OCI-LY7 (cell line): ENCODE measurements around the gene ZNF670. TPM values are rescaled to one million over a fixed set of nuclear protein-coding genes. Genes with fewer than 3 reads are reported as not detected.

ENCODE experiments used
- BruUV-seq: library from RNA; stranded (reverse); fragments of 400-500 nt; replicated peaks from 2 replicates; lab custom pipeline; 2021; lab: Mats Ljungman, UMichigan
- CTCF ChIA-PET: fragments of 300-600 bp; sonication (Branson Sonifier 250); formaldehyde crosslinking; loops from one replicate; lab custom pipeline; 2022; ENCODE audit warnings: antibody characterized with exemption; ENCODE audit not compliant: unreplicated experiment; lab: Charles Lee
- POLR2A ChIA-PET: fragments of 300-600 bp; sonication (Branson Sonifier 250); formaldehyde crosslinking; loops from one replicate; lab custom pipeline; 2022; ENCODE audit warnings: antibody characterized with exemption; lab: Charles Lee
- DNase-seq: peaks from one replicate; pipeline ENCODE4 v3.0.0-alpha.2; 2015; ENCODE audit warnings: low spot score
- H2AFZ ChIP-seq: fragments of 200-600 bp; sonication (generic), shearing (Covaris generic); 2 replicates; pipeline ENCODE4 v1.6.1; 2014; ENCODE audit warnings: mild to moderate bottlenecking, antibody characterized with exemption, low read length, moderate library complexity
- H3K27ac ChIP-seq: fragments of 200-600 bp; sonication (generic); 2 replicates; pipeline ENCODE4 v1.5.1; 2014; ENCODE audit warnings: mixed run types, low read depth, mild to moderate bottlenecking, moderate library complexity, low read length, inconsistent platforms; ENCODE audit not compliant: poor library complexity, severe bottlenecking
- H3K36me3 ChIP-seq: fragments of 200-600 bp; sonication (generic); 2 replicates; pipeline ENCODE4 v1.6.1; 2014; ENCODE audit warnings: mild to moderate bottlenecking, antibody characterized with exemption, low read length, moderate library complexity, mixed read lengths; ENCODE audit not compliant: insufficient read depth
- H3K4me1 ChIP-seq: fragments of 200-600 bp; sonication (generic); 2 replicates; pipeline ENCODE4 v1.5.1; 2014; ENCODE audit warnings: mild to moderate bottlenecking, low read length; ENCODE audit not compliant: insufficient read depth, poor library complexity, severe bottlenecking
- H3K4me2 ChIP-seq: fragments of 200-600 bp; sonication (generic); 2 replicates; pipeline ENCODE4 v1.6.1; 2014; ENCODE audit warnings: mild to moderate bottlenecking, low read length
- H3K4me3 ChIP-seq: fragments of 200-600 bp; sonication (generic); 2 replicates; pipeline ENCODE4 v1.5.1; 2014; ENCODE audit warnings: mild to moderate bottlenecking, low read depth, low read length; ENCODE audit not compliant: poor library complexity, severe bottlenecking
- H3K79me2 ChIP-seq: fragments of 200-600 bp; sonication (generic); 2 replicates; pipeline ENCODE4 v1.6.1; 2016; ENCODE audit warnings: low read depth, mild to moderate bottlenecking, low read length, moderate library complexity, mixed read lengths; ENCODE audit not compliant: insufficient read depth
- H3K9me2 ChIP-seq: fragments of 200-600 bp; sonication (generic); 2 replicates; pipeline ENCODE4 v1.6.1; 2016; ENCODE audit warnings: mild to moderate bottlenecking, low read length, mixed read lengths; ENCODE audit not compliant: insufficient read depth
- H3K9me3 ChIP-seq: fragments of 200-600 bp; sonication (generic); 2 replicates; pipeline ENCODE4 v1.6.1; 2014; ENCODE audit warnings: mild to moderate bottlenecking, mixed run types, low read length, mixed read lengths
- H4K20me1 ChIP-seq: fragments of 200-600 bp; sonication (generic); 2 replicates; pipeline ENCODE4 v1.6.1; 2014; ENCODE audit warnings: mild to moderate bottlenecking, antibody characterized with exemption, low read length, moderate library complexity, mixed read lengths; ENCODE audit not compliant: insufficient read depth
- CTCF ChIP-seq: fragments of 200-600 bp; sonication (generic); conservative IDR thresholded peaks from 2 replicates; pipeline ENCODE4 v1.5.1; 2014; ENCODE audit warnings: mild to moderate bottlenecking, antibody characterized with exemption, low read length, moderate library complexity, mixed read lengths
- EZH2phosphoT487 ChIP-seq: fragments of 200-600 bp; sonication (generic); IDR thresholded peaks from 2 replicates; pipeline ENCODE4 v1.6.1; 2018; ENCODE audit warnings: low read depth, borderline replicate concordance, mild to moderate bottlenecking, mixed run types, antibody characterized with exemption, low read length, moderate library complexity, mixed read lengths
- intact Hi-C: fragments of 100-400 bp; cut with micrococcal nuclease; formaldehyde crosslinking; loops from one replicate; pipeline ENCODE4 v1.10.0; 2022; ENCODE audit not compliant: unreplicated experiment
- total RNA-seq, 2 experiments: library from RNA; depleted of rRNA in 1 of 2; stranded (reverse); fragments of >200 nt in 1 of 2; shearing (Covaris generic) in 1 of 2; gene quantifications; 2 replicates each; pipeline ENCODE4 v1.2.3, GENCODE V29; 2014 to 2022

Gene ZNF670
- total RNA-seq, 2 experiments from 2014 or later: 5.5 to 8.6 TPM

- no peak for DNase-seq
- Histone ChIP-seq H3K4me1 (no peaks in the 10 kb centered on the region), H3K9me3 (peaks cover 58% of the 10 kb centered on the region), H3K79me2 (peaks cover 5% of the 10 kb centered on the region), H3K9me2 (no peaks in the 10 kb centered on the region), H3K4me3 (no peak overlapping the region), H4K20me1 (no peaks in the 10 kb centered on the region), H3K4me2 (no peak overlapping the region), H2AFZ (no peak overlapping the region), H3K36me3 (peaks cover 20% of the 10 kb centered on the region), H3K27ac (no peak overlapping the region)
- no TSS peak for BruUV-seq
- ChIA-PET POLR2A (no interaction called here), CTCF (no interaction called here)
- TF ChIP-seq CTCF (no peak), EZH2phosphoT487 (no peak)
- intact Hi-C loops: no loop called here
Measured at GRCh38 chr1:247047702-247048101, 30.9 kb downstream of the ZNF670 start.

- POLR2A ChIA-PET: no interaction called here
- BruUV-seq: no TSS peak
- intact Hi-C loops: no loop called here
- Histone ChIP-seq H3K79me2 (peaks cover 5% of the 10 kb centered on the region), H3K4me3 (no peak overlapping the region), H4K20me1 (no peaks in the 10 kb centered on the region), H3K9me3 (peaks cover 56% of the 10 kb centered on the region), H3K36me3 (peaks cover 24% of the 10 kb centered on the region), H3K27ac (no peak overlapping the region), H3K9me2 (no peaks in the 10 kb centered on the region), H3K4me2 (no peak overlapping the region), H3K4me1 (no peaks in the 10 kb centered on the region), H2AFZ (no peak overlapping the region)
- CTCF ChIA-PET: no interaction called here
- DNase-seq: no peak
- TF ChIP-seq EZH2phosphoT487: no peak
- TF ChIP-seq CTCF: no peak
Measured at GRCh38 chr1:247047260-247047659, 31.4 kb downstream of the ZNF670 start.

DNA sequence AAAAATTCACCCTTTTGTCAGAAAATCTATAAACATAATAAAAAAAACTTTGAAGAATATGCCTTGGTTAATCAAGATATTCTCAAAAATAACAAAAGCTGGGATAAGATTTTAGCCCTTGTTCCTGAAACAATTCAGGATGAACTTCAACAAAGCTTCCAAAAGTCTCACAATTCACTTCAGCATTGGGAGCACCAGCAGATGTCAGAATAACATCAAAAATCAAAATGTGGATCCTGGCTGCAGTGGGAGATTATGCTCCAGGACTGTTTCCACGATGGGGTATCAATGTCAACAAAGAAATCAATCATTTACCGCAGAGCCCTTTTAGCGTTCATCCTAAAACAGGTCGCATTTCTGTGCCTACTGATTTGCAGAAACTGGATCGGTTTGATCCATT lies 35.2 kb downstream of the ZNF670 start:
- H3K4me3 ChIP-seq: no peak overlapping the region
- H4K20me1 ChIP-seq: no peaks in the 10 kb centered on the region
- intact Hi-C loops: no loop called here
- H3K9me3 ChIP-seq: peaks cover 75% of the 10 kb centered on the region
- H3K79me2 ChIP-seq: peaks cover 10% of the 10 kb centered on the region
- H3K4me2 ChIP-seq: no peak overlapping the region
- TF ChIP-seq EZH2phosphoT487 (no peak), CTCF (no peak)
- ChIA-PET CTCF (no interaction called here), POLR2A (no interaction called here)
- no peak overlapping the region for H3K27ac ChIP-seq
- no peak overlapping the region for H2AFZ ChIP-seq
- peaks cover 46% of the 10 kb centered on the region for H3K36me3 ChIP-seq
- no peak for DNase-seq
- H3K4me1 ChIP-seq: no peaks in the 10 kb centered on the region
- no peaks in the 10 kb centered on the region for H3K9me2 ChIP-seq
- no TSS peak for BruUV-seq
